OCI-LY3 (cell line): ENCODE results near the gene GALNT1.

Experiments
- EZH2phosphoT487 ChIP-seq: fragments of 200-600 bp; shearing (Covaris generic); IDR thresholded peaks from 2 replicates; pipeline ENCODE4 v1.6.1; 2018; ENCODE audit warnings: antibody characterized with exemption, mixed run types, low read depth
- TF ChIP-seq, protein P1 (sequence below): fragments of 200-600, 300-600 bp; sonication (generic); IDR thresholded peaks from 2 replicates; pipeline ENCODE4 v1.5.1; 2014; ENCODE audit warnings: antibody characterized with exemption, low read length, low read depth

DNA sequence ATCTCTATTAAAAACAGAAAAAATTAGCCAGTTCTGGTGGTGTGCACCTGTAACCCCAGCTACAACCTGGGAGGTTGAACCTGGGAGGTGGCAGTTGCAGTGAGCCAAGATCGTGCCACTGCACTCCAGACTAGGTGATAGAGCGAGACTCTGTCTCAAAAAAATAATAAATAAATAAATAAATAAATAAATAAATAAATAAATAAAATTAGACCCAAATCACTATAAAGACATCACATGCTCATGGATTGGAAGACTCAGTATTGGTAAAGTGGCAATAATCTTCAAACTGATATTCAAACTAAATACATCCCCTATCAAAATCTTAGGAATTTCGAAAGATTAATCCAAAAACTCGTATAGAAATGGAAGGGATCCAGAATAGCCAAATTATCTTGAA lies 15.5 kb upstream of the GALNT1 start:
- TF ChIP-seq, protein P1, sequence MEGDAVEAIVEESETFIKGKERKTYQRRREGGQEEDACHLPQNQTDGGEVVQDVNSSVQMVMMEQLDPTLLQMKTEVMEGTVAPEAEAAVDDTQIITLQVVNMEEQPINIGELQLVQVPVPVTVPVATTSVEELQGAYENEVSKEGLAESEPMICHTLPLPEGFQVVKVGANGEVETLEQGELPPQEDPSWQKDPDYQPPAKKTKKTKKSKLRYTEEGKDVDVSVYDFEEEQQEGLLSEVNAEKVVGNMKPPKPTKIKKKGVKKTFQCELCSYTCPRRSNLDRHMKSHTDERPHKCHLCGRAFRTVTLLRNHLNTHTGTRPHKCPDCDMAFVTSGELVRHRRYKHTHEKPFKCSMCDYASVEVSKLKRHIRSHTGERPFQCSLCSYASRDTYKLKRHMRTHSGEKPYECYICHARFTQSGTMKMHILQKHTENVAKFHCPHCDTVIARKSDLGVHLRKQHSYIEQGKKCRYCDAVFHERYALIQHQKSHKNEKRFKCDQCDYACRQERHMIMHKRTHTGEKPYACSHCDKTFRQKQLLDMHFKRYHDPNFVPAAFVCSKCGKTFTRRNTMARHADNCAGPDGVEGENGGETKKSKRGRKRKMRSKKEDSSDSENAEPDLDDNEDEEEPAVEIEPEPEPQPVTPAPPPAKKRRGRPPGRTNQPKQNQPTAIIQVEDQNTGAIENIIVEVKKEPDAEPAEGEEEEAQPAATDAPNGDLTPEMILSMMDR, result no peak
- no peak for TF ChIP-seq EZH2phosphoT487
